Measurements from ENCODE around the gene SDCBP2.

The SDCBP2 gene

GRCh38 chr20:1328680-1329330, at the start of gene SDCBP2:
Gene SDCBP2 (minus strand): TSS chr20:1329139. CDS start chr20:1320416, 8,723 bp downstream.
- Histone ChIP-seq H3K27ac (ENCODE audit: low read depth, low read length) (peak within 1 kb of the TSS; percentile 94), H3K9me3 (ENCODE audit: control insufficient read depth in 1 of 2, low read length in 2 of 2) (no peaks in the 10 kb centered on the region), H3K27me3 (ENCODE audit: control insufficient read depth in 1 of 2, insufficient read depth in 2 of 2, low read length in 2 of 2) (no peaks in the 10 kb centered on the region), H3K9ac (ENCODE audit: low read depth in 1 of 2, low read length in 2 of 2) (peak within 1 kb of the TSS; percentile 93 to 99), H3K4me1 (ENCODE audit: control insufficient read depth in 1 of 2, insufficient read depth in 2 of 2, low read length in 2 of 2) (peaks cover 49 to 61% of the 10 kb centered on the region in 2 donors), H3K36me3 (ENCODE audit: control insufficient read depth in 1 of 2, insufficient read depth in 2 of 2, low read length in 2 of 2) (peaks cover 6 to 10% of the 10 kb centered on the region in 2 donors), H3K4me3 (ENCODE audit: low read depth in 1 of 2, low read length in 2 of 2) (peak within 1 kb of the TSS; percentile 81 to 92)

GRCh38 chr20:1378735-1379125, 49.8 kb upstream of the SDCBP2 start:
- Histone ChIP-seq H3K27me3 (ENCODE audit: control insufficient read depth in 1 of 2, insufficient read depth in 2 of 2, low read length in 2 of 2) (no peaks in the 10 kb centered on the region), H3K36me3 (ENCODE audit: control insufficient read depth in 1 of 2, insufficient read depth in 2 of 2, low read length in 2 of 2) (peaks cover 0 to 14% of the 10 kb centered on the region in 2 donors), H3K9ac (ENCODE audit: low read depth in 1 of 2, low read length in 2 of 2) (no peak overlapping the region), H3K4me1 (ENCODE audit: control insufficient read depth in 1 of 2, insufficient read depth in 2 of 2, low read length in 2 of 2) (peaks cover 35 to 47% of the 10 kb centered on the region in 2 donors), H3K4me3 (ENCODE audit: low read depth in 1 of 2, low read length in 2 of 2) (no peak overlapping the region), H3K9me3 (ENCODE audit: control insufficient read depth in 1 of 2, low read length in 2 of 2) (no peaks in the 10 kb centered on the region), H3K27ac (ENCODE audit: low read depth, low read length) (no peak overlapping the region)

GRCh38 chr20:1377984-1378734, 49.2 kb upstream of the SDCBP2 start:
- H3K4me1 ChIP-seq (ENCODE audit: control insufficient read depth in 1 of 2, insufficient read depth in 2 of 2, low read length in 2 of 2): peaks cover 34 to 45% of the 10 kb centered on the region in 2 donors
- no peaks in the 10 kb centered on the region for H3K27me3 ChIP-seq (ENCODE audit: control insufficient read depth in 1 of 2, insufficient read depth in 2 of 2, low read length in 2 of 2)
- no peak overlapping the region for H3K4me3 ChIP-seq (ENCODE audit: low read depth in 1 of 2, low read length in 2 of 2)
- H3K36me3 ChIP-seq (ENCODE audit: control insufficient read depth in 1 of 2, insufficient read depth in 2 of 2, low read length in 2 of 2): peaks cover under 1 to 18% of the 10 kb centered on the region in 2 donors
- H3K27ac ChIP-seq (ENCODE audit: low read depth, low read length): no peak overlapping the region
- H3K9me3 ChIP-seq (ENCODE audit: control insufficient read depth in 1 of 2, low read length in 2 of 2): no peaks in the 10 kb centered on the region
- no peak overlapping the region for H3K9ac ChIP-seq (ENCODE audit: low read depth in 1 of 2, low read length in 2 of 2)

GRCh38 chr20:1377341-1377871, 48.5 kb upstream of the SDCBP2 start:
- Histone ChIP-seq H3K9ac (ENCODE audit: low read depth in 1 of 2, low read length in 2 of 2) (no peak overlapping the region), H3K4me1 (ENCODE audit: control insufficient read depth in 1 of 2, insufficient read depth in 2 of 2, low read length in 2 of 2) (peaks cover 29 to 39% of the 10 kb centered on the region in 2 donors), H3K27ac (ENCODE audit: low read depth, low read length) (no peak overlapping the region), H3K27me3 (ENCODE audit: control insufficient read depth in 1 of 2, insufficient read depth in 2 of 2, low read length in 2 of 2) (no peaks in the 10 kb centered on the region), H3K9me3 (ENCODE audit: control insufficient read depth in 1 of 2, low read length in 2 of 2) (no peaks in the 10 kb centered on the region), H3K36me3 (ENCODE audit: control insufficient read depth in 1 of 2, insufficient read depth in 2 of 2, low read length in 2 of 2) (peaks cover 5 to 19% of the 10 kb centered on the region in 2 donors), H3K4me3 (ENCODE audit: low read depth in 1 of 2, low read length in 2 of 2) (no peak overlapping the region)

GRCh38 chr20:1376408-1377270, 47.7 kb upstream of the SDCBP2 start:
- peaks cover 25 to 33% of the 10 kb centered on the region in 2 donors for H3K4me1 ChIP-seq (ENCODE audit: control insufficient read depth in 1 of 2, insufficient read depth in 2 of 2, low read length in 2 of 2)
- H3K27ac ChIP-seq (ENCODE audit: low read depth, low read length): no peak overlapping the region
- no peak overlapping the region for H3K9ac ChIP-seq (ENCODE audit: low read depth in 1 of 2, low read length in 2 of 2)
- no peaks in the 10 kb centered on the region for H3K27me3 ChIP-seq (ENCODE audit: control insufficient read depth in 1 of 2, insufficient read depth in 2 of 2, low read length in 2 of 2)
- peaks cover 5 to 26% of the 10 kb centered on the region in 2 donors for H3K36me3 ChIP-seq (ENCODE audit: control insufficient read depth in 1 of 2, insufficient read depth in 2 of 2, low read length in 2 of 2)
- H3K9me3 ChIP-seq (ENCODE audit: control insufficient read depth in 1 of 2, low read length in 2 of 2): no peaks in the 10 kb centered on the region
- no peak overlapping the region for H3K4me3 ChIP-seq (ENCODE audit: low read depth in 1 of 2, low read length in 2 of 2)

- Histone ChIP-seq H3K9ac (ENCODE audit: low read depth in 1 of 2, low read length in 2 of 2) (no peak overlapping the region), H3K4me3 (ENCODE audit: low read depth in 1 of 2, low read length in 2 of 2) (no peak overlapping the region), H3K9me3 (ENCODE audit: control insufficient read depth in 1 of 2, low read length in 2 of 2) (no peaks in the 10 kb centered on the region), H3K36me3 (ENCODE audit: control insufficient read depth in 1 of 2, insufficient read depth in 2 of 2, low read length in 2 of 2) (peaks cover 5 to 32% of the 10 kb centered on the region in 2 donors), H3K27me3 (ENCODE audit: control insufficient read depth in 1 of 2, insufficient read depth in 2 of 2, low read length in 2 of 2) (no peaks in the 10 kb centered on the region), H3K4me1 (ENCODE audit: control insufficient read depth in 1 of 2, insufficient read depth in 2 of 2, low read length in 2 of 2) (peaks cover 25 to 39% of the 10 kb centered on the region in 2 donors), H3K27ac (ENCODE audit: low read depth, low read length) (no peak overlapping the region)
These were observed 47.1 kb upstream of the SDCBP2 start for GRCh38 chr20:1376007-1376406.

GRCh38 chr20:1375515-1375914, 46.6 kb upstream of the SDCBP2 start:
- no peaks in the 10 kb centered on the region for H3K27me3 ChIP-seq (ENCODE audit: control insufficient read depth in 1 of 2, insufficient read depth in 2 of 2, low read length in 2 of 2)
- no peak overlapping the region for H3K9ac ChIP-seq (ENCODE audit: low read depth in 1 of 2, low read length in 2 of 2)
- peaks cover 5 to 37% of the 10 kb centered on the region in 2 donors for H3K36me3 ChIP-seq (ENCODE audit: control insufficient read depth in 1 of 2, insufficient read depth in 2 of 2, low read length in 2 of 2)
- H3K9me3 ChIP-seq (ENCODE audit: control insufficient read depth in 1 of 2, low read length in 2 of 2): no peaks in the 10 kb centered on the region
- H3K4me3 ChIP-seq (ENCODE audit: low read depth in 1 of 2, low read length in 2 of 2): no peak overlapping the region
- H3K27ac ChIP-seq (ENCODE audit: low read depth, low read length): no peak overlapping the region
- H3K4me1 ChIP-seq (ENCODE audit: control insufficient read depth in 1 of 2, insufficient read depth in 2 of 2, low read length in 2 of 2): peaks cover 25 to 44% of the 10 kb centered on the region in 2 donors

- Histone ChIP-seq H3K9ac (ENCODE audit: low read depth in 1 of 2, low read length in 2 of 2) (no peak overlapping the region), H3K4me1 (ENCODE audit: control insufficient read depth in 1 of 2, insufficient read depth in 2 of 2, low read length in 2 of 2) (peaks cover 30 to 34% of the 10 kb centered on the region in 2 donors), H3K9me3 (ENCODE audit: control insufficient read depth in 1 of 2, low read length in 2 of 2) (no peaks in the 10 kb centered on the region), H3K36me3 (ENCODE audit: control insufficient read depth in 1 of 2, insufficient read depth in 2 of 2, low read length in 2 of 2) (peaks cover 5 to 43% of the 10 kb centered on the region in 2 donors), H3K4me3 (ENCODE audit: low read depth in 1 of 2, low read length in 2 of 2) (no peak overlapping the region), H3K27me3 (ENCODE audit: control insufficient read depth in 1 of 2, insufficient read depth in 2 of 2, low read length in 2 of 2) (no peaks in the 10 kb centered on the region), H3K27ac (ENCODE audit: low read depth, low read length) (no peak overlapping the region)
These were observed 45.3 kb upstream of the SDCBP2 start for GRCh38 chr20:1374246-1374645.

GRCh38 chr20:1373614-1374013, 44.7 kb upstream of the SDCBP2 start:
- H3K9me3 ChIP-seq (ENCODE audit: control insufficient read depth in 1 of 2, low read length in 2 of 2): no peaks in the 10 kb centered on the region
- H3K36me3 ChIP-seq (ENCODE audit: control insufficient read depth in 1 of 2, insufficient read depth in 2 of 2, low read length in 2 of 2): peaks cover 5 to 46% of the 10 kb centered on the region in 2 donors
- no peak overlapping the region for H3K9ac ChIP-seq (ENCODE audit: low read depth in 1 of 2, low read length in 2 of 2)
- no peaks in the 10 kb centered on the region for H3K27me3 ChIP-seq (ENCODE audit: control insufficient read depth in 1 of 2, insufficient read depth in 2 of 2, low read length in 2 of 2)
- H3K4me3 ChIP-seq (ENCODE audit: low read depth in 1 of 2, low read length in 2 of 2): no peak overlapping the region
- no peak overlapping the region for H3K27ac ChIP-seq (ENCODE audit: low read depth, low read length)
- H3K4me1 ChIP-seq (ENCODE audit: control insufficient read depth in 1 of 2, insufficient read depth in 2 of 2, low read length in 2 of 2): peaks cover 32 to 34% of the 10 kb centered on the region in 2 donors

All from duodenal mucosa (tissue), 2 donors.